Endodermal cell (in vitro differentiated cells): ENCODE data around the gene RUNX1. TPM values are rescaled to one million over a fixed set of nuclear protein-coding genes. Genes with fewer than 3 reads are reported as not detected.

Experiments used
- DNase-seq: peaks from one replicate; pipeline ENCODE4 v3.0.0-alpha.2; 2017
- H3K27ac ChIP-seq: 2 replicates; pipeline ENCODE4 v1.5.1; 2013; ENCODE audit warnings: mild to moderate bottlenecking, low read depth, low read length, moderate library complexity
- H3K27me3 ChIP-seq: 2 replicates; pipeline ENCODE4 v1.6.1; 2013; ENCODE audit warnings: mild to moderate bottlenecking, low read length, moderate library complexity; ENCODE audit not compliant: insufficient read depth, control insufficient read depth, poor library complexity, severe bottlenecking
- H3K36me3 ChIP-seq: 2 replicates; pipeline ENCODE4 v1.7.0; 2013; ENCODE audit warnings: mild to moderate bottlenecking, low read length, moderate library complexity; ENCODE audit not compliant: control insufficient read depth, insufficient read depth
- H3K4me1 ChIP-seq: one replicate; pipeline ENCODE4 v1.7.0; 2013; ENCODE audit warnings: low read length; ENCODE audit not compliant: control insufficient read depth, insufficient read depth
- H3K4me3 ChIP-seq: 2 replicates; pipeline ENCODE4 v1.5.1; 2013; ENCODE audit warnings: mild to moderate bottlenecking, low read length, moderate library complexity
- H3K9ac ChIP-seq: 2 replicates; pipeline ENCODE4 v1.6.1; 2013; ENCODE audit warnings: mild to moderate bottlenecking, low read length, moderate library complexity; ENCODE audit not compliant: poor library complexity, severe bottlenecking; ENCODE audit errors: extremely low read depth
- H3K9me3 ChIP-seq: 2 replicates; pipeline ENCODE4 v1.6.1; 2013; ENCODE audit warnings: mild to moderate bottlenecking, low read length, moderate library complexity; ENCODE audit not compliant: control insufficient read depth
- H3K27ac Mint-ChIP-seq: 2 replicates; pipeline ENCODE4 v1.8.0; 2020; ENCODE audit warnings: mixed read lengths
- H3K27me3 Mint-ChIP-seq: 2 replicates; pipeline ENCODE4 v1.8.0; 2021; ENCODE audit warnings: mild to moderate bottlenecking, mixed read lengths; ENCODE audit not compliant: insufficient read depth
- H3K36me3 Mint-ChIP-seq: 2 replicates; pipeline ENCODE4 v1.8.0; 2020; ENCODE audit warnings: low read depth, mixed read lengths
- H3K4me1 Mint-ChIP-seq: 2 replicates; pipeline ENCODE4 v1.8.0; 2020; ENCODE audit warnings: mixed read lengths
- H3K4me3 Mint-ChIP-seq: 2 replicates; pipeline ENCODE4 v1.8.0; 2020; ENCODE audit warnings: mild to moderate bottlenecking, moderate library complexity, mixed read lengths
- H3K9me3 Mint-ChIP-seq: 2 replicates; pipeline ENCODE4 v1.8.0; 2020; ENCODE audit warnings: mild to moderate bottlenecking, mixed read lengths
- WGBS, 2 experiments: methylation state at CpG; one replicate each; pipeline versions ENCODE4 v1.1.5 to v1.1.7; 2013; ENCODE audit warnings: missing lambda C conversion rate in 2 of 2, mixed read lengths in 1 of 2; ENCODE audit not compliant: insufficient coverage in 1 of 2, insufficient read length in 1 of 2; 5-methylcytosine and 5-hydroxymethylcytosine counted together
- total RNA-seq, 2 donors: library from RNA; stranded (reverse); fragmentation: NEBNext Ultra II Directional in 1 of 2; extraction: Animal tissue kit (Norgen Biotek cat#: 25700) in 1 of 2; gene quantifications; 2 replicates in 1 of 2; 3 replicates in 1 of 2; pipeline ENCODE4 v1.2.1, GENCODE V29; 2021
- TF ChIP-seq, protein P1 (sequence below): fragments of 200-600 bp; sonication (generic); conservative IDR thresholded peaks from 2 replicates; pipeline ENCODE4 v1.5.0; 2021; ENCODE audit warnings: antibody characterized with exemption, mild to moderate bottlenecking

The RUNX1 gene
- total RNA-seq, 2 donors from 2014 or later: 0.31 to 2.8 TPM

DNA sequence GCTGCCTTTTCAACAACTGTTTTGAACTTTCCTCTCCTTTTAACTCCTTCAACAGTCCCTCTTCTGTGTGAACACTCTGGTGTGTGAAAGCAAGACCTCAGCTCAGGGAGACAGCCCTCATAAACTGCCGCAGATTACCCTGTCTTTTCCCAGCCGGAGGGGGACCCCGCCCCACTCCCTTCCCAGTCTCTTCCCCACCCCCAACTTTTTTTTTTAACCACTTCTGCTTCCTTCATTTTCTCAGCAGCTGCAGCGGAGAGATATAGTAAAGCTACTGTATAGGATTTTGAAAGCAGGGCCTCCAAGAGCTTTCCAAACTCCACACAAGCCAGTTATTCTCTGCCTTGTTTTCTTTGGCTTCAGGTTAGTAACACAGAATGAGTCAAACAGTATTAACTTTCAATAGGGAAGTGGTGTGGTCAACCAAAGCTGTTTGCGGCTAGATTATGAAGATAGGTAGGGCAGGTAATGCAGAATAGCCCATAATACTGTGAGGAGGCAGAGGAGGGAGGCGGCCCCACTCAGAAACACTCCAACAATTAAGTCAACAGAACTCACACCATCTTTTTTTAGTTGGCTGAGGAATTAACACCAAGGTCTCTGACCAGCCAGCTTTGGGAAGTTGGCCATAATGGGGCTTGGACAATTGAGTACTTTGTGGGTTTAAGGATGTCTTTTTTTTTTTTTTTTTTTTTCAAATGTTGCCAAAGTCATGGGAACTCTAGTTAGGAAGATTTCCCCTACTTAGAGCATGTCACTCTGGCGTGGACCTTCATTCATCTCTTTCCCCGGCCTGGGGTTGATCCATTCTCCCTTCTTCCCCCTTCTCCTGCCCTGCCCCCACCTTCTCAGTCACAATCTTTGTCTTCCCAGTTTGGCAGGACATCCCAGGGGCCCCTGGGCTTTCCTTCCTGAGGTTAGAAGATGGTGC lies 203.3 kb downstream of the RUNX1 start:
- Mint-ChIP-seq H3K4me1 (peaks cover 28% of the 10 kb centered on the region), H3K4me3 (no peak overlapping the region), H3K9me3 (no peaks in the 10 kb centered on the region), H3K36me3 (no peaks in the 10 kb centered on the region), H3K27me3 (peaks cover 2% of the 10 kb centered on the region), H3K27ac (peak overlapping the region; percentile 55)
- TF ChIP-seq, protein P1, sequence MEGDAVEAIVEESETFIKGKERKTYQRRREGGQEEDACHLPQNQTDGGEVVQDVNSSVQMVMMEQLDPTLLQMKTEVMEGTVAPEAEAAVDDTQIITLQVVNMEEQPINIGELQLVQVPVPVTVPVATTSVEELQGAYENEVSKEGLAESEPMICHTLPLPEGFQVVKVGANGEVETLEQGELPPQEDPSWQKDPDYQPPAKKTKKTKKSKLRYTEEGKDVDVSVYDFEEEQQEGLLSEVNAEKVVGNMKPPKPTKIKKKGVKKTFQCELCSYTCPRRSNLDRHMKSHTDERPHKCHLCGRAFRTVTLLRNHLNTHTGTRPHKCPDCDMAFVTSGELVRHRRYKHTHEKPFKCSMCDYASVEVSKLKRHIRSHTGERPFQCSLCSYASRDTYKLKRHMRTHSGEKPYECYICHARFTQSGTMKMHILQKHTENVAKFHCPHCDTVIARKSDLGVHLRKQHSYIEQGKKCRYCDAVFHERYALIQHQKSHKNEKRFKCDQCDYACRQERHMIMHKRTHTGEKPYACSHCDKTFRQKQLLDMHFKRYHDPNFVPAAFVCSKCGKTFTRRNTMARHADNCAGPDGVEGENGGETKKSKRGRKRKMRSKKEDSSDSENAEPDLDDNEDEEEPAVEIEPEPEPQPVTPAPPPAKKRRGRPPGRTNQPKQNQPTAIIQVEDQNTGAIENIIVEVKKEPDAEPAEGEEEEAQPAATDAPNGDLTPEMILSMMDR: no peak
- Histone ChIP-seq H3K27ac (no peak overlapping the region), H3K27me3 (no peaks in the 10 kb centered on the region), H3K9ac (no peak overlapping the region), H3K4me3 (no peak overlapping the region), H3K4me1 (peaks cover 5% of the 10 kb centered on the region), H3K36me3 (no peaks in the 10 kb centered on the region), H3K9me3 (no peaks in the 10 kb centered on the region)
- peak; percentile 38 for DNase-seq
- 76 to 83% methylated on average over 3 to 7 of the region's 8 CpGs for WGBS, 2 experiments

DNA sequence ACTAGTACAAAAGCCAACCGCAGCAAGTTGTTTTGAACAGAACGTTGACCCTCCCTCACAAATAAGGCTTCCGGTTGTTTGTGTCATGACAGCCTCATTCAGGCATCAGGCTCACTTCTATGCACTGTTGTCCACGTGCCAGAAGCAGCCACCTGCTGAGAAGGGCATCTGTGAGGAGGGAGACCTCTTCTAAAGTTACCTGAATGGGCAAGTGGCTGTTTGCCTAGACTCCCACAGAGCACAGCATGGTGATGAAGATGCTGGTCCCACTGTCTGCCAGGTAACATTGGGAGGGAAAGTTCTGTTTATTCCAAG lies 204.2 kb downstream of the RUNX1 start:
- H3K9ac ChIP-seq: no peak overlapping the region

DNA sequence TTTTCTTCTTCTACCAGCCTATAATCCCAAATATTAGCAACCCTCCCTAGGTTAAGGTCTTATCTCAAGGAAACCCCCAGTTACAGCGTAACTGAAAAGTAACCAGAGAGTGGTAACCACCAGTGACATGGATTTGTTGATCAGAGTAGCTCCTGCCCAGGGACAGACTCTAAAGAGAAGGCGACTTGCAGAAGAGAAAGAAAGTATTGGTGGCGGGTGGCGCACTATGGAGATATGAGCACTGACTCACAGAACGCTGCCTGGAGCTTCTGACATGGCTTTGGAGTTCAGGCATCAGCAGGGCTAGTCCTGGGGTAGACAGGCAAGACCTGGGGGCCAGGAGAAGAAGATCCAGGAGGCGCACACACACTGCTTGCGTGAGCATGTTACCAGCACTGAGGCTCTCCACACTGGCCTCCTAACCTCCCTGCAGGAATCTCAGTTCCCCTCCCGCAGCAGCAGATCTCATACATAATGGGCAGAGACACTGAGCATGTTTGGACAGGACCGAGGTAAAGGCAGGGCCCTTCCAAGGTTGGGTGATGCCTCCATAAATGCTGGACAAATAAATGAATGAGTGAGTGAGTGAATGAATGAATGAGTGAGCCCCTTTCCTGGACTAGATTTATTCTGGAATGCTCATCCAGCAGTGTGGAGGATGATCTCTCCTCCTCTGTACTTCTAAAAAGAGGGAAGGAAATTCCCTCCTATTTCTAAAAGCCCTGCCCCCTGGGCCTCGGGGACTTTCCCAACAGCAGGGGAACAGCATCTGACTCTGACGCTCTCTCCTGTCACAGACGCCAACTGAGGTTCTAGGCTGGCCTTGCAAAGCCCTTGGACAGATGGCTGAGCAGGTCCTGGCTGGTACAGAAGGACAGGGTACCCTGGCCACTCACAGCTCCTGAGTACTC lies 204.8 kb downstream of the RUNX1 start:
- H3K4me1 ChIP-seq: peaks cover 5% of the 10 kb centered on the region
- Mint-ChIP-seq H3K36me3 (no peaks in the 10 kb centered on the region), H3K4me1 (peaks cover 33% of the 10 kb centered on the region), H3K27ac (no peak overlapping the region), H3K4me3 (no peak overlapping the region), H3K27me3 (peaks cover 2% of the 10 kb centered on the region), H3K9me3 (no peaks in the 10 kb centered on the region)
- H3K27me3 ChIP-seq: no peaks in the 10 kb centered on the region
- 84 to 90% methylated on average over 10 to 12 of the region's 12 CpGs for WGBS, 2 experiments
- H3K9me3 ChIP-seq: no peaks in the 10 kb centered on the region
- H3K27ac ChIP-seq: no peak overlapping the region
- TF ChIP-seq, protein P1: no peak
- DNase-seq: peak; percentile 46
- H3K9ac ChIP-seq: no peak overlapping the region
- no peaks in the 10 kb centered on the region for H3K36me3 ChIP-seq
- no peak overlapping the region for H3K4me3 ChIP-seq

More for the DNA sequence above, 204.2 kb downstream of the RUNX1 start:
- TF ChIP-seq, protein P1: no peak
- no peaks in the 10 kb centered on the region for H3K36me3 Mint-ChIP-seq
- no peak overlapping the region for H3K27ac Mint-ChIP-seq
- peaks cover 33% of the 10 kb centered on the region for H3K4me1 Mint-ChIP-seq
- Histone ChIP-seq H3K4me1 (peaks cover 5% of the 10 kb centered on the region), H3K36me3 (no peaks in the 10 kb centered on the region), H3K9me3 (no peaks in the 10 kb centered on the region), H3K27ac (no peak overlapping the region), H3K27me3 (no peaks in the 10 kb centered on the region), H3K4me3 (no peak overlapping the region)
- DNase-seq: peak; percentile 72
- no peaks in the 10 kb centered on the region for H3K9me3 Mint-ChIP-seq
- H3K4me3 Mint-ChIP-seq: no peak overlapping the region
- 53 to 58% methylated on average over 4 of the region's 4 CpGs for WGBS, 2 experiments
- peaks cover 2% of the 10 kb centered on the region for H3K27me3 Mint-ChIP-seq
